DOHH2 (cell line): ENCODE data around the gene OR2A25.
"Not testable (repeated sequence)": the region's sequence is repeated elsewhere in the genome, so short reads cannot be mapped to it uniquely, and the experiment has no call there.

Experiments used
- EZH2phosphoT487 ChIP-seq: fragments of 200-600 bp; sonication (generic); IDR thresholded peaks from 2 replicates; pipeline ENCODE4 v1.6.1; 2017; ENCODE audit warnings: borderline replicate concordance, mild to moderate bottlenecking, antibody characterized with exemption, low read length, moderate library complexity, mixed read lengths
- TF ChIP-seq, protein P1 (sequence below): fragments of 200-600 bp; sonication (generic); IDR thresholded peaks from one replicate; pipeline ENCODE4 v1.5.1; 2014; ENCODE audit warnings: antibody characterized with exemption, mild to moderate bottlenecking, low read depth, low read length; ENCODE audit not compliant: poor library complexity, severe bottlenecking

DNA sequence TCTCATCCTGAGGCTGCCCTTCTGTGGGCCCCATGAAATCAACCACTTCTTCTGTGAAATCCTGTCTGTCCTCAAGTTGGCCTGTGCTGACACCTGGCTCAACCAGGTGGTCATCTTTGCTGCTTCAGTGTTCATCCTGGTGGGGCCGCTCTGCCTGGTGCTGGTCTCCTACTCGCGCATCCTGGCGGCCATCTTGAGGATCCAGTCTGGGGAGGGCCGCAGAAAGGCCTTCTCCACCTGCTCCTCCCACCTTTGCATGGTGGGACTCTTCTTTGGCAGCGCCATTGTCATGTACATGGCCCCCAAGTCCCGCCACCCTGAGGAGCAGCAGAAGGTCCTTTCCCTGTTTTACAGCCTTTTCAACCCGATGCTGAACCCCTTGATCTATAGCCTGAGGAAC is 18.7 kb upstream of the OR2A25 start:
- TF ChIP-seq, protein P1, sequence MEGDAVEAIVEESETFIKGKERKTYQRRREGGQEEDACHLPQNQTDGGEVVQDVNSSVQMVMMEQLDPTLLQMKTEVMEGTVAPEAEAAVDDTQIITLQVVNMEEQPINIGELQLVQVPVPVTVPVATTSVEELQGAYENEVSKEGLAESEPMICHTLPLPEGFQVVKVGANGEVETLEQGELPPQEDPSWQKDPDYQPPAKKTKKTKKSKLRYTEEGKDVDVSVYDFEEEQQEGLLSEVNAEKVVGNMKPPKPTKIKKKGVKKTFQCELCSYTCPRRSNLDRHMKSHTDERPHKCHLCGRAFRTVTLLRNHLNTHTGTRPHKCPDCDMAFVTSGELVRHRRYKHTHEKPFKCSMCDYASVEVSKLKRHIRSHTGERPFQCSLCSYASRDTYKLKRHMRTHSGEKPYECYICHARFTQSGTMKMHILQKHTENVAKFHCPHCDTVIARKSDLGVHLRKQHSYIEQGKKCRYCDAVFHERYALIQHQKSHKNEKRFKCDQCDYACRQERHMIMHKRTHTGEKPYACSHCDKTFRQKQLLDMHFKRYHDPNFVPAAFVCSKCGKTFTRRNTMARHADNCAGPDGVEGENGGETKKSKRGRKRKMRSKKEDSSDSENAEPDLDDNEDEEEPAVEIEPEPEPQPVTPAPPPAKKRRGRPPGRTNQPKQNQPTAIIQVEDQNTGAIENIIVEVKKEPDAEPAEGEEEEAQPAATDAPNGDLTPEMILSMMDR: not testable (repeated sequence)
- TF ChIP-seq EZH2phosphoT487: not testable (repeated sequence)
